HEK293T (cell line): Measurements from ENCODE around the gene CPA1.

Experiments
- CTCF ChIA-PET: fragments of 350-600 bp; formaldehyde crosslinking; extraction: SDS; loops from one replicate; lab custom pipeline; 2021; ENCODE audit warnings: antibody characterized with exemption, inconsistent platforms; lab: Yijun Ruan, JAX
- POLR2A ChIA-PET: fragments of 350-600 bp; formaldehyde crosslinking; extraction: SDS; loops from one replicate; lab custom pipeline; 2020; ENCODE audit warnings: antibody characterized with exemption, inconsistent platforms; lab: Yijun Ruan, JAX
- DNase-seq: peaks from one replicate; pipeline ENCODE4 v3.0.0; 2012; ENCODE audit warnings: mixed read lengths; ENCODE audit errors: extremely low spot score
- ARNT ChIP-seq: fragments of 450-650 bp; IDR thresholded peaks from 2 replicates; pipeline ENCODE4 v1.6.1; 2017; ENCODE audit warnings: mild to moderate bottlenecking
- BHLHE40 ChIP-seq: fragments of 450-650 bp; IDR thresholded peaks from 2 replicates; pipeline ENCODE4 v1.6.1; 2016; ENCODE audit warnings: mild to moderate bottlenecking, moderate library complexity, borderline replicate concordance
- CTBP1 ChIP-seq: fragments of 450-650 bp; IDR thresholded peaks from 2 replicates; pipeline ENCODE4 v1.6.1; 2016; ENCODE audit warnings: borderline replicate concordance
- ELF4 ChIP-seq: fragments of 450-650 bp; IDR thresholded peaks from 2 replicates; pipeline ENCODE4 v1.6.1; 2017; ENCODE audit warnings: antibody characterized with exemption
- FOXA1 ChIP-seq: fragments of 450-650 bp; IDR thresholded peaks from 2 replicates; pipeline ENCODE4 v1.6.1; 2016; ENCODE audit warnings: mild to moderate bottlenecking
- FOXK2 ChIP-seq: fragments of 450-650 bp; IDR thresholded peaks from 2 replicates; pipeline ENCODE4 v1.6.1; 2016; ENCODE audit warnings: mild to moderate bottlenecking
- FOXM1 ChIP-seq: fragments of 450-650 bp; IDR thresholded peaks from 2 replicates; pipeline ENCODE4 v1.6.1; 2017; ENCODE audit warnings: mild to moderate bottlenecking, borderline replicate concordance
- HDGF ChIP-seq: fragments of 450-650 bp; IDR thresholded peaks from 2 replicates; pipeline ENCODE4 v1.6.1; 2017; ENCODE audit warnings: antibody characterized with exemption, borderline replicate concordance
- L3MBTL2 ChIP-seq: fragments of 450-650 bp; conservative IDR thresholded peaks from 2 replicates; pipeline ENCODE4 v1.6.1; 2016; ENCODE audit warnings: mild to moderate bottlenecking
- LEF1 ChIP-seq: fragments of 450-650 bp; IDR thresholded peaks from 2 replicates; pipeline ENCODE4 v1.6.1; 2017; ENCODE audit warnings: mild to moderate bottlenecking, borderline replicate concordance
- NFRKB ChIP-seq: fragments of 450-650 bp; IDR thresholded peaks from 2 replicates; pipeline ENCODE4 v1.6.1; 2016; ENCODE audit warnings: mild to moderate bottlenecking, moderate library complexity
- PKNOX1 ChIP-seq: fragments of 450-650 bp; IDR thresholded peaks from 2 replicates; pipeline ENCODE4 v1.6.1; 2016
- SP1 ChIP-seq: fragments of 450-650 bp; IDR thresholded peaks from 2 replicates; pipeline ENCODE4 v1.6.1; 2017
- SUZ12 ChIP-seq: fragments of 450-650 bp; IDR thresholded peaks from 2 replicates; pipeline ENCODE4 v1.6.1; 2016; ENCODE audit warnings: mild to moderate bottlenecking
- TARDBP ChIP-seq: fragments of 450-650 bp; IDR thresholded peaks from 2 replicates; pipeline ENCODE4 v1.6.1; 2016
- ZNF384 ChIP-seq: fragments of 450-650 bp; IDR thresholded peaks from 2 replicates; pipeline ENCODE4 v1.6.1; 2016

CPA1 gene

GRCh38 chr7:130342701-130343380 is 37.5 kb upstream of the CPA1 start:
- ChIA-PET POLR2A (no interaction called here), CTCF (no interaction called here)
- TF ChIP-seq CTBP1 (no peak), ARNT (no peak), FOXM1 (no peak), NFRKB (no peak), ZNF384 (no peak), BHLHE40 (no peak), TARDBP (no peak), LEF1 (no peak), FOXK2 (no peak), PKNOX1 (no peak), FOXA1 (no peak), SP1 (no peak), SUZ12 (no peak), L3MBTL2 (no peak), ELF4 (no peak), HDGF (no peak)
- no peak for DNase-seq

- ChIA-PET CTCF (no interaction called here), POLR2A (no interaction called here)
- DNase-seq: no peak
- TF ChIP-seq NFRKB (no peak), FOXK2 (no peak), TARDBP (no peak), PKNOX1 (no peak), CTBP1 (no peak)
Measured at GRCh38 chr7:130344271-130344866, 35.9 kb upstream of the CPA1 start, which contains the start of gene CPA5. CPA5 (plus strand) TSS chr7:130344816; CDS start chr7:130346486, 1,670 bp downstream.

DNA sequence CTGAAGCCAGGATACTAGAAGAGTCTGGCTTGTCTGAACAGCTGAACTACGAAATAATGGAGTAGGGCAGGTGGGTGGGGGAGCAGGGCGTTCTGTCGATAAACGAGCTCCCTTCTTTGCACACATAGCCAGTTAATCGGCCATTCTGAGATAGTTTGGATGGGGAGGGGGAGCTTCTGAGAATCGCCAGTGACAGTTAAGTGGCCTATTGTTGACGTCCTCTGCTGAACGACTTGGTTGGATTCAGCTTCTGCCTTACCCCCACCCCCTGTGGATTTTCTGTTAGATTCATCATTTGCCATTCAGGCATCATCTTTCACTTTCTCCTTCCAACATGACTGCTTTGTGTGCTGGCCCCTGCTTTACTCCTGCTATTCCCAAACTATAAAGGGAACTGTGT is 35.2 kb upstream of the CPA1 start:
- no peak for DNase-seq
- CTCF ChIA-PET: interaction anchor here (0.7 kb wide), 1 partner anchor 26 kb away, joined by 5 read pairs; no protein-coding TSS in a partner anchor
- POLR2A ChIA-PET: no interaction called here
- no peak for TF ChIP-seq SP1
- no peak for TF ChIP-seq NFRKB
- no peak for TF ChIP-seq CTBP1
- no peak for TF ChIP-seq PKNOX1
- TF ChIP-seq FOXK2: no peak
- no peak for TF ChIP-seq HDGF
- TF ChIP-seq ELF4: no peak
- no peak for TF ChIP-seq SUZ12
- no peak for TF ChIP-seq BHLHE40
- no peak for TF ChIP-seq ARNT
- no peak for TF ChIP-seq ZNF384

GRCh38 chr7:130345725-130346124 is 34.6 kb upstream of the CPA1 start:
- CTCF ChIA-PET: no interaction called here
- no peak for DNase-seq
- POLR2A ChIA-PET: interaction anchor here (1.1 to 1.3 kb wide), 2 partner anchors 72 to 141 kb away, joined by 3 to 4 read pairs; partner anchors contain the start of gene TMEM209
- TF ChIP-seq L3MBTL2: no peak
- TF ChIP-seq SUZ12: no peak
- no peak for TF ChIP-seq PKNOX1
- no peak for TF ChIP-seq ELF4
- TF ChIP-seq FOXK2: no peak
- no peak for TF ChIP-seq FOXA1
- no peak for TF ChIP-seq CTBP1
- TF ChIP-seq TARDBP: no peak
- TF ChIP-seq FOXM1: no peak

GRCh38 chr7:130346177-130346905 is 34.0 kb upstream of the CPA1 start:
- TF ChIP-seq FOXK2 (no peak), FOXM1 (no peak), PKNOX1 (no peak), LEF1 (no peak)
- CTCF ChIA-PET: no interaction called here

More at GRCh38 chr7:130346177-130346905, 34.0 kb upstream of the CPA1 start:
- POLR2A ChIA-PET: interaction anchor here (1.1 to 1.3 kb wide), 2 partner anchors 73 to 141 kb away, joined by 3 to 4 read pairs; partner anchors contain the start of gene TMEM209
- DNase-seq: no peak
